HG02642 (cell line): ENCODE measurements around the gene TAS2R10.
"Not testable (repeated sequence)": the region's sequence is repeated elsewhere in the genome, so short reads cannot be mapped to it uniquely, and the experiment has no call there.

ENCODE experiments used
- ATAC-seq: cut with Tn5 transposase; IDR thresholded peaks from one replicate; pipeline ENCODE4 v1.9.1; 2021; ENCODE audit warnings: mild to moderate bottlenecking; ENCODE audit not compliant: unreplicated experiment, poor library complexity

TAS2R10 gene

DNA sequence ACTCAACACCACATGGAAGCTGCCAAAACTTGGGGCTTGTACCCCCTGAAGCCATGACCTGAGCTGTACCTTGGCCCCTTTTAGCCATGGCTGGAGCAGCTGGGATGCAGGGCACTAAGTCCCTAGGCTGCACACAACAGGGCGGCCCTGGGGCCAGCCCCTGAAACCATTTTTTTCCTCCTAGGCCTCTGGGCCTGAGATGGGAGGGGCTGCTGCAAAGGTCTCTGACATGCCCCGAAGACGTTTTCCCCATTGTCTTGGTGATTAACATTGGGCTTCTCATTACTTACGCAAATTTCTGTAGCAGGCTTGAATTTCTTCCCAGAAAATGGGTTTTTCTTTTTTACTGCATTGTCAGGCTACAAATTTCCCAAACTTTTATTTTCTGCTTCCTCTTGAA lies 34.4 kb downstream of the TAS2R10 start:
- not testable (repeated sequence) for ATAC-seq

DNA sequence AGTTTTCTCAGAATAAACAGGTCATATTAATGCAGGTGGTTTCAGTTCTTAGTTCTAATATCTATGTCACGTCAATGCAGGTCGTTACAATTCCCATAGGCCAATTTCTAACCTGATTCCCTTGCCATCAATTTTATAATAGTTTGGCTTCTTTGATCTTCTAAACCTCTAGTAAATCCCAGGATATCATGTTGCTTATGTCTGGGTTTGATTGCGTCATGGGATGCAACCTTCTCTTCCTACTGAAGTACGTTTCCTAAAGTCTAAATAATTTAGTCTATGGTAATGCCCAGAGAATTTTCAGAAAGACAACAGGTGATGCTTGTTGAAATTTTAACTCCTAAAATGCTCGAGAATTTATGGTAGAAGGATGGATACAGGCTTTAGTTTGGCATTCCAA lies 42.9 kb downstream of the TAS2R10 start:
- ATAC-seq: no peak

DNA sequence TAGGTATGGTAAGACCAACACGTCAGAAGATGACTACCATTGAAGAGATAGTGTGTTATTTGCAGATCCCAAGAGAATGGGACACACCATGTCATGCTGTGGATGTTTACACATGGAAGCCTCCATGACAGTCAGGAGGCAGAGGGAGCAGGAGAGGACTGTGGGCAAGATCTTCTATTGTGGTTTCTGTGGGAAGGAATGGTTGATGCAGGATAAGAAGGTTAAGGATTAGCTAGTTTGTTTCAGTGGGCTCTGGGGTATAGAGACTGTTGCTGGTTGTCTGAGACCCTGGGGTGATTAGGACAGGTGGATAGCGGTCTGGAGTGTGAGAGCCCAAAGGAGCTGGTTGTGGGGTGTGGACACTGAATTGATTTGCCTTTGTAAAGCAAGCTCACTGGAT lies 47.1 kb downstream of the TAS2R10 start:
- no peak for ATAC-seq
